HG03025 (cell line): ENCODE measurements around the gene TASP1.
A peak's percentile ranks its signal among the peaks of the same experiment; 100 is the strongest.
"Not testable (repeated sequence)": the region's sequence is repeated elsewhere in the genome, so short reads cannot be mapped to it uniquely, and the experiment has no call there.

Experiments
- ATAC-seq: cut with Tn5 transposase; IDR thresholded peaks from one replicate; pipeline ENCODE4 v1.9.1; 2021; ENCODE audit warnings: mild to moderate bottlenecking, moderate library complexity; ENCODE audit not compliant: unreplicated experiment, low FRiP score

Gene TASP1

DNA sequence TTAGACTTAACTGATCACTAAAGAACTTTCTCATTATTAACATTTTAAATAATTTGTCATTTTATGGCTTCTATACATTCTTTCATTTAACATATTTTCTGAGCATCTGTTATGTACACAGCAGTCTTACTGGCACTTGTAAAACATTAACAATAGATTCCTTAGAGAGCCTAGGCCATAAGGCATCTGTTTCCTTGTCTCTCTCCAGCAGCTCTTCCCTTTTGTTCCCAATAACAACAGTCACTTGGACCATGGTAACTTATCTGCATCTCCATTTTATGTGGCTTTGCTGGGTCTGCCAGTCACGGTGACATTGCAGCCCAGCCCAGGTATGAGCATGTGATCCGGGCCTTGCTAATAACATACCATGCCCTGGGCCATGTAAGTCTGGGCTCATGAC lies 11.7 kb upstream of the TASP1 start:
- ATAC-seq: no peak

DNA sequence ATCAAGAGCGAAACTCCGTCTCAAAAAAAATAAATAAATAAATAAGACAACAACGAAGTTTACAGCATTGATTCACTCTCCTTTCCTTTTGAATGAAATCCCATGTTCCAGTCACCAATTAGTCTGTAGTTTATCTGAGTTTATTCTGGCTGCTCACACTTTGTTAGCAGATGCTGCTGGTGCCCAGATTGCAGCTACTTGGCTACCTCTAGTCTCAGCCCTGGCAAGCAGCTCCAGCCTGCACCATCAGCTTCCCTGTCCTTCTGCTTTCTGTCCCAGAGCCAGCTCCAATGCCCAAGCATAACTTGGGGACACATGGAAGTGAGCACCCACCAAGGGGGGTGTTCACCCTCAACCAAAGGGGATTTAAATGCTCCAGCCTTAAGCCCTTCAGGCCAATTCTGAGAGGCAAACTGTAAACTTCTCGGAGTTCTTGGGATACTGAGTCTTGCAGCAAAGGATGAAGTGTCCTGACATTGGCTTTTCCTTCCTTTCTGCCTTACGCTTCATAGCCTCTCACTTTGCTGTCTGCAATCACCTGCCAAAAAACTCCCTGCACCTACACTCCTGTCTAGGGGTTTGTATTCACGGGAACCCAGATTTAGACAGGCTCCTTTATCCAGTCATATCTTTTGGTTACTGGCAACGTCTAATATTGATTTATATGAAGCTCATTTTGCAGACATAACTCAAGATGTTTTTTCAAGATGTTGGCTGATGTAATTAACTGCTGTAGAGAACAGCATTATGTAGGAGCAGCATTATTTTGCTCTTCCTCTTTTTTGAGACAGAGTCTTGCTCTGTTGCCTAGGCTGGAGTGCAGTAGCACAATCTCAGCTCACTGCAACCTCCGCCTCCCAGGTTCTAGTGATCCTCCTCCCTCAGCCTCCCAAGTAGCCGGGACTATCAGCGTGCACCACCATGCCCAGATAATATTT lies 9.8 kb upstream of the TASP1 start:
- no peak for ATAC-seq

DNA sequence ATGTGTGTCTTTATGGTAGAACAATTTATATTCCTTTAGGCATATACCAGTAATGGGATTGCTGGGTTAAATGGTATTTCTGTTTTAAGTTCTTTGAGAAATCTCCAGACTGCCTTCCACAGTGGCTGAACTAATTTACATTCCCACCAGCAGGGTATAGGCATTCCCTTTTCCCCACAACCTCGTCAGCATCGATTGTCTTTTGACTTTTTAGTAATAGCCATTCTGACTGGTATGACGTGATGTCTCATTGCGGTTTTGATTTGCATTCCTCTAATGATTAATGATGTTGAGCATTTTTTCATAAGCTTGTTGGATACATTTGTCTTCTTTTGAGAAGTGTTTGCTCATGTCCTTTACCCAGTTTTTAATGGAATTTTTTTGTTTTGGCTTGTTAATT lies 5.3 kb upstream of the TASP1 start:
- no peak for ATAC-seq

DNA sequence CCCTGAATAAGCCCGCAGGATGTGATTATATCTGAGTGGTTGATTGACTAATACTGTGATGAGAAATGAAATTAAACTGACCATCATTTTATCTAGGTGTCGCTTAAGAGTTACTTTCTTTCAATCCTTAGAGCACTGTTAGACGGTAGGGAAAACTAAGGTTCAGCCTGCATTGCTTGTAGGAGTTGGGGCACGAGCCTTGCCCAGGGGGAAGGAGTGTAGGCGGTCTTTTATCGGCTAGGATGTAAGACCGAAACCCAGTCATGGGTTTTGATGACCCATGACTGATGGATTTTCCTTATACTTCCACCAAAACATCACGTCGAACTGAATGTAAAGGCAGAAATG lies 392 bp upstream of the TASP1 start:
- peak; percentile 16 for ATAC-seq

DNA sequence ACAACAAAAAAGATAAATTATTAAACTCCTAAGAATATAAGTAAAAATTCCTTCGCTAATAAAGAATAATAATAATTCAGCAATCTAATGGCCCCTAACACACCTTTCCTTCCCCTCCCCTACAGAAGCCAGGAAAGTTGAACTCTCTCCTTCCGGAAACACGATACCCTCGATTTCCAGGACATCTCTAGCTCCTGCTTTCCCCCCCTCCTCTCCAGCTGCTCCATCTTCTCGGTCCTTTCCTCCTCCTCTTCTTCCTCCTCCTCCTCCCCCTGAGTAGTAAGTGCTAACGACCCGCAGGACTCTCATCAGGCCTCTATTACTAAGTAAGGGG lies 603 bp downstream of the TASP1 start:
- no peak for ATAC-seq

DNA sequence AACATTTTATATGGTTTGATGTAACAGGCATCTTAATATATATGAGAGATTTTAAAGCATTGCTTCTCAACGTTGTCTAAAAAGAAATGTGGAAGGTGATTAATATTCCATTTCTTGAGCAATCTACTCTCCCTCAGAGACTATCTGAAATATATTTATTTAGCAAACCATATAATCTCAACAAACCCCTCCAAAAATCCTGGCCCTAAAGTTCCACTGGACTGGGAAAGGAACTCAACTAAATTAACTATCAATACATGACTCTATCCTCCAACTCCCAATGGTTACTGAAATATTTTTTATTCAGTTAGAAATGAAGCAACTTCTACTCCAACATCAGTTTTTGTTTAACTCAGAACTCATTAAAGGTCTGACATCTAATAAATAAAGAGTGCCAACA lies 6.3 kb downstream of the TASP1 start:
- ATAC-seq: no peak

DNA sequence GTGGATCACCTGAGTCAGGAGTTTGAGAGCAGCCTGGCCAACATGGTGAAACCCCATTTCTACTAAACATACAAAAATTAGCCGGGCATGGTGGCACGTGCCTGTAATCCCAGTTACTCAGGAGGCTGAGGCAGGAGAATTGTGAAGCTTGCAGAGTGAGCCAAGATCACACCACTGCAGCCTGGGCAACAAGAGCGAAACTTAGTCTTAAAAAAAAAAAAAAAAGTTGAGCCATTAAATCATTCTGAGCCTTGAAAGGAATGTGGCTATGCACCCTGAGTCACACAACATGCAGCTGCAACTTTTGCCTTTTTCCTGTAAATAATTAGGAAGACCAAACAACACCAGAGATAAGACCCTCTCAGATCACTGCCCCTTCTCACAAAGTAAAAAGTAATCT lies 11.2 kb downstream of the TASP1 start:
- ATAC-seq: not testable (repeated sequence)

DNA sequence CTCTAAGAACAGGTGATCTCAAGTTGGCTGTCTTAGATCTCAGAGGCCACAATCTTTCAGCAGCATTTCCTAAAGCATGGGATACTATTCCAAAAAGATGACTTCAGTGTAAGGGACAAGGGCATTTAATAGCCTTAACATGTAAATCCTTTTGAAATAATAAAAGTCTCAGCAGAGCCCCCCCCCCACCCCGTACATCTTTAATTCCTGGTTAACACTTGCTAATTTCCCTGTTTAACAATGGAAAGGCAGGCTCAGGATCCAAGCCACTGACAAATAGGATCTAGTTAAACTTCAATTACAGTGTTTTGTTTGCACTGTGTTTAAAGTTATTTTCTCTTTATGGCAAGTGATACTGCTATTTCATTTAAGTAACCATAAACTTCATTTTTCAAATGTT lies 12.0 kb downstream of the TASP1 start:
- ATAC-seq: no peak

DNA sequence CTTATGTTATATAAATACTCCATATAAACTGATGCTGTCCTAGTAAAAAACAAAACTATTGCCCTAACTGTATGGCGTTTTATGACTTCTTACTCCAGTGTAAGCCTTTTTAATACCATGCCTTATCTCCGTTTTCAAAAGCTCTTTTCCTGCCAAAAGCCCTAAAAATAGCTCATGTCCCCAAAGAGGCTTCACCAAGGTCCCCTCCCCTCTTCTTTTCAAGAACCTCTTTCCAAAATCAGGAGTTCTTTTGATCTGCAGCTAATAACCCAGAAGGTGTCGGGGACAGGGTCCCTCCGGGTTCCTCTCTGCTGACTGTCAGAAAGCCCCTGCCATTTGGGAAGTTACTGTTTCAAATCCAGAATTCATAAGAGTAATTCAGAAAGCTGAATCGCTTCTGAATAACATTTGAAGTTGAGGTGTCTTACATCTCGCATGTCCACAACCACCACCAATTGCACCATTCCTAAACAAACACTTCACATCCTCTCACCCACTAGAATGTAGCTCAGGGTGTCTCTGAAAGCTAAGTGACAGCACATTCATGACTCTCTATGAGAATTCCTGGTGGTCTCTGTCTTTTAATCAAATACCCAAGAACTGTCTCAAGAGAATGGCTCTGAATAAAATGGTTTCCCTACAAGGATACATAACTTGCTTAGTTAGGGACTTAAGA lies 13.3 kb downstream of the TASP1 start:
- no peak for ATAC-seq

DNA sequence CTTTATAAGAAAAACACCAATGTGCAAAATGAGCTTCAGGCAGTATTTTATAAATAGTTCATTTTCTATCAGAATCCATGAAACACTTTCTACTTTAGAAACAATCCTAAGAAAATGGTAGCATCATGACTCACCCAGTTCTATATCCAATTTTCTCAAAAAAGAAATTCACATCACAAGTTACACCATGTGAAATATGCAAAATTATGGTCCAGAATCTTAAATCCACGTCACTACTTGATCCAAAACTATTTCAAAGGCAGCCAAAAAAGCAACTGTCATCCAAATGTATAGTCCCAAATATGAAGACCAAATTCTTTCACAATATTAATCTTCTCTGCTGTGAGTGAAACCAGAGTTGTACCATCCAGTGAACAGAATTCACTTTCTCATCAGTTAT lies 19.3 kb downstream of the TASP1 start:
- not testable (repeated sequence) for ATAC-seq

DNA sequence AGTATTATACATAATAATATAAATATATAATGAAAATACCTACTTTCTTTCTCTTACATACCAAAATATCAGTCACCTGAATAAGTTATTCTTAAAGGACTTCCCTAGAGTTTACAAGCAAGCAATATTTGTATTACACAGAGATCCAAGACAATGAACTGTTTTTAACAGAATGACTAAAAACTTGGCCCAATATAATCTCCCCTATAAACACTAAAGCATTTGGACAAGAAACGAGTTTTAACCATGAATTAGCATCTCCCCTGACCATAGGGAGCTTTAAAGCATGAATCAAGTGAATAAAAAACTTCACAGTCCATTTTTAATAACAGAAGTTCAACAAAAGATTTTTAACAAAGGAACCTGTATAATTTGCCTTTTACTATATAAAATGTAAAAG lies 20.3 kb downstream of the TASP1 start:
- not testable (repeated sequence) for ATAC-seq

DNA sequence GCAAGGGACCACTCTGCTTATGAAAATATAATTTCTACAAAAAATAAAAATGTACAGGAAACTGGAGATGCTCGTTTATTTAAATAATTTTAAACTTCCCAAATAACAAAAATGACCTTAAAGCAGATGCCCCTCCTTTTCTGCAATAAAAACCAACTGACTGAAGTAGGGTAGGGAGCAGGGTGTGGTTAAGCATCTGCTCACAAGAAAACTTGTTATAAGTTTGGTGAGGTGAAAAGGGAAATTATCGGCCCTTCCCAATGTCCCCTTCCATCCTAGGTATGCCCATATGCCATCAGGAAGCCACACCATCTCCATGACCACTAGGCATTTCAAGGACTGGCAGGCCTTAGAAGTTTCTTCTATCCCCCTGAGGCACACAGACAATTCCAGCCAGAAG lies 21.1 kb downstream of the TASP1 start:
- not testable (repeated sequence) for ATAC-seq

DNA sequence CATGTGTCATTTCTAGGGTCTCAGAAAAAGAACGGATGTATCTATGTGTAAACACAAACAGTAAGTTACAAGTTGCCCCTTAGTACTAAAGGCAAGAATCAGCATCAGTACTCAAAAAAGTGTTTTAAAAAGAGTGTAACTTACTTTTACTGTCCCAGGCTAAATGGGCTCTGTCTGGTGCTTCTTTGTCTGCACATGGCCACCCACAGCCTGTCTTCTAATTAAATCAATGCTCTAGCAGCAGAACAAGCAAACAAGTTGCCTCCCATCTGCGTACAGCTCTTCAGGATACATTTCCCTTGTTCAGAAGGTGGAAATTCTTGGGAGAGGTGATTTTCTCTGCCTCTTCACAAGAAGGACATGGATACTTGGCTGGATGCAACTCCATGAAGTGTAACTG lies 22.0 kb downstream of the TASP1 start:
- not testable (repeated sequence) for ATAC-seq

DNA sequence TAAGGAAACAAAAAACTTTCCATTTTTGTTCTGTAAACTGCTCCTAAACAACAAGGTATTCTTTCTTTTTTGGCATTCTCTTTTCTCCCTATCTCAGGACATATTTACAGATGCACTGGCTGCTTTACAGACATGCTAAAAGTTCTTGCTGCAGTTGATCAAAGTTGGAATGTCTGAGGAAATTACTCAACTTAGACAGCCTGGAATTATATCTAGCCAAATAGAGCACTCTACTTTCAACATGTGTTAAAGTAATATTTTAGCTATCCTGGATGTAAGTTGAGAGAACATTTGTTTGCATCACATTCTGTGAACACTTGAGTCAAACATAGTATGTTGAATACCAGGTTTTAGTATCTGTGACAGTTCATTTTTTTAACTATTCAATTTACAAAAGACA lies 24.8 kb downstream of the TASP1 start:
- ATAC-seq: no peak

DNA sequence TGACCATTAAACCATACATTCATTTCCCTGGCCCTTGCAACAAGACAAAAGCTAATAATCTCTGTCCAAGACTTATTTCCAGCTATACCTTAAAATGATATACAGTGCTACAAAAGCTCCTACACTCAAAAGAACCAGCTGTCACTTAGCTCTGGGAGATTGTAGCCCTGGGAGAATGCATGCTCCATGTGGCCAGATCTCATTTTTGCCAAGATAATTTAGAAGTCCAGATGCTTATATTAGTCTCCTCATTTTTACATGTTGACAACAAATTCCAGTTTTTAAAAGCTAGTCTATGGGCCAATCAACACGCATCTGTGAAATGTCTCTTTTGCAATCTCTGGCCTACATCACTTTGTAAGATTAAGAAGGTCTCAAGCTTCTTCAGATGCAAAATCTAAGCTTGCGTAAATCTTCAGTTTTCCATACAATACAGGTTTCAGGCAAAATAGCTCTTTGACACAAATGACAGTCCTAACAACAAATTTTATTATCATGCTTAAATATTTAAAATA lies 27.1 kb downstream of the TASP1 start:
- no peak for ATAC-seq

DNA sequence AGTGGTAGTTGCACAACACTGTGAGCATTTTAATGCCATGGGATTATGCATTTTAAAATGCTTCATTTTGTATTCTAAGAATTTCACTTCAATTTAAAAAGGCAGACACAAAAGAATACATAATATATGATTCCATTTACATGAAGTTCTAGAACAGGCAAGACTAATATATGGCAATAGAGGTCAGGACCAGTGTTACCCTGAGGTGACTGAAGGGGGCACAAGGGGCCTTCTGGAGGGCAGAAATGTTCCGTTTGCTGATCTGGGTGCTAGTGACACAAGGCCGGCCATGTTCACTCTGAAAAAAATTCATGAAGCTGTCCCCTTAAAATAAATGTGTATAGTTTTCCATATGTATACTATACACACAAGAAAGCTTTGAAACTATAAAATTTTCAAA lies 28.5 kb downstream of the TASP1 start:
- no peak for ATAC-seq

DNA sequence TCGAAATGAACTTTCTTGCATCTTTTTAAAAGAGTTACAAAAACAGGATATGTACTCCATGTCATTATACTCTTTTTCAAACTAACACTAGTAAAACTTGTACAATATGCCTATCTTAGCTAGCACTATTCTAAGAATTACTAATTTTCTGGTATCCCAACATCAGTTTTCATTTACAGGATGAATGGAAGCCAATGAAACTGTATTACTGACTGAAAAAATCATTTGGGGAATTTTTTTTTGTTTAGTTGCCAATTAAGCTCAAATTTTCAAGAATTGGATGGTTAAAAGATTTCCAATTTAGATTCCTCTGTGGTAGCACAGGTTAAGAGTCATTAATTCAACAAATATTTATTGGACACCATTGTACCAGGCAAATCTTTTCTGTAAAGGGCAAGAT lies 30.7 kb downstream of the TASP1 start:
- no peak for ATAC-seq

DNA sequence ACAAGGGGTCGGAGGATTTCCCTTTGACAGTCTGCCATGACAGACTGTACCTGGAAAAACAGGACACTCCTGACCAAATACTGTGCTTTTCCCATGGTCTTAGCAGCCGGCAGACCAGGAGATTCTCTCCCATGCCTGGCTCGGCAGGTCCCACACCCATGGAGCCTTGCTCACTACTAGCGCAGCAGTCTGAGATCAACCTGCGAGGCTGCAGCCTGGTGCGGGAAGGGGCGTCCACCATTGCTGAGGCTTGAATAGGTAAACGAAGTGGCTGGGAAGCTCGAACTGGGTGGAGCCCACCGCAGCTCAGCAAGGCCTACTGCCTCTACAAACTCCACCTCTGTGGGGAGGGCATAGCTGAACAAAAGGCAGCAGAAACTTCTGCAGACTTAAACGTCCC lies 45.3 kb downstream of the TASP1 start:
- ATAC-seq: not testable (repeated sequence)

DNA sequence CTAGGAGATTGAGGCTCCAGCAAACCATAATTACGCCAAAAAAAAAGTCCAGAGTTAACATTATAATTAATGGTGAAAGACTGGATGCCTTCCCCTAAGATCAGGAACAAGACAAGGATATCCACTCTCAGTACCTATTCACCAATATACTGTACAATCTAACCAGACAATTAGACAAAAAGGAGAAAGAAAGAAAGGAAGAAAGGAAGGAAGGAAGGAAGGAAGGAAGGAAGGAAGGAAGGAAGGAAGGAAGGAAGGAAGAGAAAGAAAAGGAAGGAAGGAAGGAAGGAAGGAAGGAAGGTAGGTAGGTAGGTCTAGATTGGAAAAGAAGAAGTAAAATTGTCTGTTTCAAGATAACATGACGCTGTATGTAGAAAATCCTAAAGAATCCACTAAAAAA lies 50.7 kb downstream of the TASP1 start:
- no peak for ATAC-seq

DNA sequence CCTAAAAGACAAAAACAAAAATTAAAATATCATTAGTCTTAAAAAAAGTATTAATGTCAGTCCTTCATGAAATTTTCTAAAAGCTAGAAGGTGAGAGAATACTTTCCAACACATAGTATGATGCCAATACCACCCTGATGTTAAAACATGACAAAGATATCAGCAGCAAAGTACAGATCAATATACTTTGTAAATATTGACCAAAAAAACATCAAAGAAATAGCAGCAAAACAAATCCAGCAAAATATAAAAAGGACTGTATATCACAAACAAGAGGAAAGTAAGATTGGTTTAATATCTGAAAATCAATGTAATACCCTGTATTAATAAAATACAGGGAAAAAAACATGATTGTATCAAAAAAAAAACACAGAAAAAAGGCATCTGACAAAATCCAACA lies 51.4 kb downstream of the TASP1 start:
- ATAC-seq: no peak

DNA sequence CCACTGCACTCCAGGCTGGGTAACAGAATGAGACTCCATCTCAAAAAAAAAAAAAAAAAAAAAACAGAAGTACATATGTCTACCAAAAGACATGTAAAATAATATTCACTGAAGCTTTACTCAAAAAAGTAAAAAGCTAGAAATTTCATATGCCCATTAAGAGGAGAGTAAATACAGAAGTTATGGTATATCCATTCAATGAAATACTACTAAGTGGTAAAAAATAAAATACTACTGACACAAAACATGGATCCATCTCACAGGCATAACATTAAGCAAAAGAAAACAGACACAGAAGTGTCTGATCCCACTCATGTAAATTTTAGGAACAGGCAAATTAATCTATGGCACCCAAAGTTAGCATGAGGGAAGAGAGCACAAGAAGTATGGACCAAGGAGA lies 52.6 kb downstream of the TASP1 start:
- ATAC-seq: no peak

DNA sequence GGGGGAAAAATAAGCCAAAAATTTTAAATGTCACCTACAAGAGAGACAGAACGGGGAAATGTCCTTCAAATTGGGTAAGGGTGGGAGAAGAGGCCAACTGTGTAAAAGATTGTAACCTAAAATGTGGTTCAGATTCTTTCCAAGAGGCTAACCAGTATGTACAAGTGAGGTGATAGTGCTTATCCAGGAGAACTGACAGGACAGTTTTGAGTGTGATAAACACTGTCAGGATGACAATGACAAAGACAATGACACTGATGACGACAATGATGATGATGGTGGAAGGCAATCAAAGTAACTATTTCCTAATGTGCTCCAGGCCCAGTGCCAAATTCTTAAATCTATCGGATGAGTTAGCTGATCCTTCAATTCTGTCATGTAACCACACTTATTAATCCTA lies 57.3 kb downstream of the TASP1 start:
- ATAC-seq: no peak
